Adrenal gland (tissue), 12 donors: ENCODE measurements around the gene FKBP2. TPM values are rescaled to one million over a fixed set of nuclear protein-coding genes. Genes with fewer than 3 reads are reported as not detected.
A peak's percentile ranks its signal among the peaks of the same experiment; 100 is the strongest.

Source experiments
- DNase-seq, 7 donors: peaks; one replicate each; pipeline ENCODE4 v3.0.0-alpha.2; 2019 to 2020
- H3K27ac ChIP-seq, 5 donors: fragments of 200-600 bp; sonication (generic) in 4 of 5; 1 replicate in 3 of 5; 2 replicates in 2 of 5; pipeline versions ENCODE4 v1.5.1 to v1.8.0; 2016 to 2020; ENCODE audit warnings: mild to moderate bottlenecking in 1 of 5
- H3K27me3 ChIP-seq: fragments of 200-600 bp; 2 replicates; pipeline ENCODE4 v1.8.0; 2021
- H3K36me3 ChIP-seq, 2 donors: fragments of 200-600 bp; replicated peaks in 1 of 2; 1 replicate in 1 of 2; 2 replicates in 1 of 2; pipeline versions ENCODE4 v1.5.1 to v1.8.0; 2018 to 2022
- H3K4me1 ChIP-seq, 2 donors: fragments of 200-600 bp; replicated peaks in 1 of 2; 1 replicate in 1 of 2; 2 replicates in 1 of 2; pipeline versions ENCODE4 v1.5.1 to v1.8.0; 2018 to 2021
- H3K4me3 ChIP-seq, 4 donors: fragments of 200-600 bp; sonication (generic) in 3 of 4; one replicate each; pipeline ENCODE4 v1.5.1; 2016 to 2018
- H3K9me3 ChIP-seq, 3 donors: fragments of 200-600 bp; sonication (generic) in 1 of 3; replicated peaks in 1 of 3; 1 replicate in 2 of 3; 2 replicates in 1 of 3; pipeline versions ENCODE4 v1.5.1 to v1.8.0; 2016 to 2021
- POLR2A ChIP-seq, 2 donors: fragments of 450-650 bp; IDR thresholded peaks; one replicate each; pipeline ENCODE4 v1.6.1; 2017; ENCODE audit warnings: antibody characterized with exemption in 2 of 2, mild to moderate bottlenecking in 2 of 2, moderate library complexity in 1 of 2
- WGBS, 4 donors: extraction: QIAGEN DNeasy Blood & Tissue Kit in 2 of 4; methylation state at CpG; one replicate each; pipeline versions ENCODE4 v1.1.5 to v1.1.7; 2013 to 2017; 5-methylcytosine and 5-hydroxymethylcytosine counted together
- intact Hi-C, 2 donors: fragments of 100-400 bp; cut with DNase I; formaldehyde crosslinking; loops; one replicate each; pipeline versions ENCODE4 v1.14.1 to v1.15.0; 2022 to 2023
- polyA plus RNA-seq, 3 donors: library from polyadenylated mRNA; stranded (reverse); fragments of 200-250 nt in 2 of 3; fragments of 350-450 nt in 1 of 3; fragmentation: Illumina TruSeq in 1 of 3; extraction: RNeasy Lipid Tissue Mini Kit (QIAGEN cat#74804) in 1 of 3; gene quantifications; one replicate each; pipeline ENCODE4 v1.2.3, GENCODE V29; 2013 to 2014
- total RNA-seq, 9 donors: library from RNA; depleted of rRNA in 4 of 9; stranded (reverse); fragments of >200 nt in 4 of 9; fragments of 120-200 nt in 1 of 9; fragmentation: NEBNext Ultra II Directional in 1 of 9; extraction: Animal tissue kit (Norgen Biotek cat#: 25700) in 1 of 9; gene quantifications; one replicate each; pipeline versions ENCODE4 v1.1.0 to v1.2.4, GENCODE V29; 2013 to 2023
- TF ChIP-seq, protein P1 (sequence below), 6 experiments: fragments of 450-650 bp in 4 of 6; fragments of 200-600 bp in 2 of 6; sonication (generic) in 1 of 6; IDR thresholded peaks; 1 replicate in 5 of 6; 2 replicates in 1 of 6; pipeline versions ENCODE4 v1.5.1 to v1.8.0; 2016 to 2021; ENCODE audit warnings: antibody characterized with exemption in 6 of 6, mild to moderate bottlenecking in 2 of 6, moderate library complexity in 1 of 6
- donor health status: healthy with polysubstance abuse.
- donor health status: Bipolar disorder and iron deficiency.
- donor health status: DM: yes; HTN: yes; CAD: no.
- donor health status: DM: no; HTN: no; CAD: no.
- donor health status: DM: no; HTN: no; CAD: no.
- donor health status: DM: yes; HTN: yes; CAD: no.

FKBP2 gene
- total and polyA plus RNA-seq, 12 donors: 76.1 to 812 (median 106) TPM

DNA sequence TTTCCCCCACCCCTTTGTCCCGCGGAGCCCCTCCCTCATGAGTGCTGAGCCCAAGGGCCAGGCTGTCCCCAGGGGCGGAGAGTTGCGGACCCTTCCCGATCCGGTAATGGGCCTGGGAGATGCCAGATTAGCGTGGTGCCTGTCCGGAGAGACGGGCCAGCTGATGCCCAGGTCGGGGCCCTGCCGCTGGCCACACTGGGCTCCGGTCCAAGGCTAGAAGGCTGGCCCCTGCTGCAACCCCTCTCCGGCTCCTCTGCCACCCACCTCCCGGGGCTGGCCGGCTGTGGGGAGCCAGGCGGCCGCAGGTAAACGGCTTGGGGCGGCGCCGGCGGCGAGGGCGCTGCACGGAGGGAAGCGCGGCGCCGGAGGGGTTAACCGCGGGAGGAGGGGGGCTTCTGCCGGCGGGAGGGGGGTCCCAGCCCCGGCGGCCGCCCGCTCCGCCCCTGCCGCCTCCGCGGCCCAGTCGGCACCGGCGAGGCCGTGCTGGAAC lies 50.4 kb downstream of the FKBP2 start, which contains the start of gene KCNK4:
TSS of gene KCNK4 (plus strand) at position 41 of the 490 bp plus-strand sequence. CDS start 1,717 bp downstream, outside the sequence.
- H3K9me3 ChIP-seq: no peaks in the 10 kb centered on the region
- no peak for DNase-seq
- TF ChIP-seq, protein P1, sequence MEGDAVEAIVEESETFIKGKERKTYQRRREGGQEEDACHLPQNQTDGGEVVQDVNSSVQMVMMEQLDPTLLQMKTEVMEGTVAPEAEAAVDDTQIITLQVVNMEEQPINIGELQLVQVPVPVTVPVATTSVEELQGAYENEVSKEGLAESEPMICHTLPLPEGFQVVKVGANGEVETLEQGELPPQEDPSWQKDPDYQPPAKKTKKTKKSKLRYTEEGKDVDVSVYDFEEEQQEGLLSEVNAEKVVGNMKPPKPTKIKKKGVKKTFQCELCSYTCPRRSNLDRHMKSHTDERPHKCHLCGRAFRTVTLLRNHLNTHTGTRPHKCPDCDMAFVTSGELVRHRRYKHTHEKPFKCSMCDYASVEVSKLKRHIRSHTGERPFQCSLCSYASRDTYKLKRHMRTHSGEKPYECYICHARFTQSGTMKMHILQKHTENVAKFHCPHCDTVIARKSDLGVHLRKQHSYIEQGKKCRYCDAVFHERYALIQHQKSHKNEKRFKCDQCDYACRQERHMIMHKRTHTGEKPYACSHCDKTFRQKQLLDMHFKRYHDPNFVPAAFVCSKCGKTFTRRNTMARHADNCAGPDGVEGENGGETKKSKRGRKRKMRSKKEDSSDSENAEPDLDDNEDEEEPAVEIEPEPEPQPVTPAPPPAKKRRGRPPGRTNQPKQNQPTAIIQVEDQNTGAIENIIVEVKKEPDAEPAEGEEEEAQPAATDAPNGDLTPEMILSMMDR (IDR thresholded peaks at IDR 0.05): no peak
- TF ChIP-seq POLR2A (IDR thresholded peaks at IDR 0.05): no peak
- H3K36me3 ChIP-seq: no peaks in the 10 kb centered on the region
- intact Hi-C loops: loop anchor here in 1 of 2 donors (10.0 kb wide), 1 partner anchor 287 kb away; no protein-coding TSS in a partner anchor
- H3K4me1 ChIP-seq: peaks cover 3 to 12% of the 10 kb centered on the region in 2 donors
- no peak within 1 kb of the TSS for H3K27ac ChIP-seq
- H3K4me3 ChIP-seq: peak within 1 kb of the TSS in 1 of 4 donors; percentile 35
- 0 to 4% (median 3%) methylated on average over 1 to 45 of the region's 45 CpGs; no CpG with 5 or more reads in 1 of the 4 donors for WGBS, 4 donors
- H3K27me3 ChIP-seq: peaks cover 30% of the 10 kb centered on the region

DNA sequence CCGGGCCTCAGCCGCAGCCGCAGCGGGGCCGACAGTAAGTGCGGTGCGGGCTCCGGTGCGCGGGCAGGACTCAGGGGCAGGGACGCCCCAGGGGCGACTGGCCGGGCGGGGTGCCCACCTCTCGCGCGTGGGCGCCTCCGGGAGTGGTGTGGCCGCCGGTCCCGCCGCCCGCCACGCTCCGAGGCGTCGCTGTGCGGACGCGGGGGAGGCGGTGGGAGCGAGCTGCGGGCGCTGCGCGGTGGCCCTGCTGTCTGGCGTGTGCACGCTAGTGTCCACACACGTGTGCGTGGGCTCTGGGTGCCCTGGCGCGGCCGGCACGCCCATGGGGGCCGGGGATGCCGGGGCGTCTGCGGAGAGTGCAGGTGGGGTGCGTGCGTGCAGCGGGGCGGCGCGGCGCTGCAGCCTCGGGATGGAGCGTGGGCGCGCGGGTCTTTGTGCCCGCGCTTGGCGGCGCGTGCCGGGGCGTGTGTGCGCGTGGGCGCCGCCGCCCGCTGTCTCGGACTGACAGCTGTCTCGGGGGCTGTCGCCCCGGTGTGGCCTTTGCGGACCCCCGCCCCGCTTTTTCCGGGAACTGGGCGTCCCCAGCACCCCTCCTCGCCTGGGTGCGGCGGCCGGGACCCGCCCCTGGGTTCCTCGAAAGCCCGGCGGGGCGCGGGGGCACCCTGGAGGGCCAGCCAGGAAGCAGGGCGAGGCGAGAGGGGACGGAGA lies 51.0 kb downstream of the FKBP2 start:
- no peaks in the 10 kb centered on the region for H3K36me3 ChIP-seq
- peaks cover 33% of the 10 kb centered on the region for H3K27me3 ChIP-seq
- no peak overlapping the region for H3K27ac ChIP-seq
- intact Hi-C loops: loop anchor here in 1 of 2 donors (10.0 kb wide), 1 partner anchor 287 kb away; no protein-coding TSS in a partner anchor
- WGBS, 4 donors: 0 to 1% (median 0%) methylated on average over 4 to 96 of the region's 96 CpGs; no CpG with 5 or more reads in 1 of the 4 donors
- H3K9me3 ChIP-seq: no peaks in the 10 kb centered on the region
- DNase-seq: no peak
- no peak for TF ChIP-seq POLR2A (IDR thresholded peaks at IDR 0.05)
- TF ChIP-seq, protein P1 (IDR thresholded peaks at IDR 0.05): no peak
- peaks cover 0 to 10% of the 10 kb centered on the region in 2 donors for H3K4me1 ChIP-seq
- H3K4me3 ChIP-seq: peak overlapping the region in 1 of 4 donors; percentile 35

DNA sequence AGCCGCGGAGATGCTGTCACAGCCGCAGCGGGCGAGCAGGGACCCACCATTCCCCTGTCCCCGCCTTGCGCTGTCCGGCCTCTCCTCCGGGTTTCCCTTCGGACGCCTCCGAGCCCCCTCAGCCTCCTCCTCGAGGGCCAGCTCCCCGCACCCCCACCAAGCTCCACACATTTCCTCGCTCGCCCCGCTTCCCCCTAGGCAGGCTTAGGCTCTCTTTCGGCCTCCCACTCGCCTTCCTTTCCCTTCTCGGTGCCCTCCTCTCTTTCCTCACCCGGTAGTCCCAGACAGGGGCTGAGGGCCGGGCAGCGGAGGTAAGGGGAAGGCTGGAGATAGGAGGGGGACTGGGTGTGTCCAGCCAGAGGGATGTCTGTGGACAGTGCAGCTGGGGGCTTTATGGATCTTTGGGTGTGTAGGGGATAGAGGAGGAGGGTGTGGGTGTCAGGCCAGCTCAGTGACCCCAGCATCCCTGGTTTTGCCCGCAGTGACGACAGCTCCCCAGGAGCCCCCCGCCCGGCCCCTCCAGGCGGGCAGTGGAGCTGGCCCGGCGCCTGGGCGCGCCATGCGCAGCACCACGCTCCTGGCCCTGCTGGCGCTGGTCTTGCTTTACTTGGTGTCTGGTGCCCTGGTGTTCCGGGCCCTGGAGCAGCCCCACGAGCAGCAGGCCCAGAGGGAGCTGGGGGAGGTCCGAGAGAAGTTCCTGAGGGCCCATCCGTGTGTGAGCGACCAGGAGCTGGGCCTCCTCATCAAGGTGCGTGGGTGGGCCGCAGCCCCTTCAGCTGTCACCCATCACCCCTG lies 51.8 kb downstream of the FKBP2 start:
- WGBS, 4 donors: 41 to 53% (median 49%) methylated on average over 12 to 42 of the region's 42 CpGs
- no peak for DNase-seq
- no peak for TF ChIP-seq POLR2A (IDR thresholded peaks at IDR 0.05)
- TF ChIP-seq, protein P1 (IDR thresholded peaks at IDR 0.05): no peak
- H3K4me1 ChIP-seq: peaks cover 0 to 10% of the 10 kb centered on the region in 2 donors
- no peaks in the 10 kb centered on the region for H3K36me3 ChIP-seq
- H3K4me3 ChIP-seq: no peak overlapping the region
- no peaks in the 10 kb centered on the region for H3K9me3 ChIP-seq
- peaks cover 41% of the 10 kb centered on the region for H3K27me3 ChIP-seq
- no peak overlapping the region for H3K27ac ChIP-seq
- intact Hi-C loops: loop anchor here in 1 of 2 donors (10.0 kb wide), 1 partner anchor 288 kb away; no protein-coding TSS in a partner anchor

Other genes with a start within 250 kb of the FKBP2 start
- 10 to 100 TPM in 1 of 9 donors, 1 to 10 TPM in 2, under 1 TPM in 2, not detected in 4; 0.33 to 11.1 (median 4.0) TPM for gene FLRT1, start 205.2 kb upstream of the FKBP2 start, total RNA-seq
- gene FLRT1, start 205.2 kb upstream of the FKBP2 start, polyA plus RNA-seq: 1 to 10 TPM in 2 of 3 donors, under 1 TPM in 1; 0.54 to 5.0 (median 2.4) TPM
- 10 to 100 TPM; 13.5 to 62.9 (median 22.3) TPM for gene MACROD1, start 75.0 kb upstream of the FKBP2 start, total RNA-seq
- gene MACROD1, start 75.0 kb upstream of the FKBP2 start, polyA plus RNA-seq: 10 to 100 TPM in 2 of 3 donors, 1 to 10 TPM in 1; 5.5 to 60.7 (median 41.1) TPM
- gene STIP1, start 54.9 kb upstream of the FKBP2 start, total RNA-seq: 100 to 1,000 TPM; 126 to 404 (median 184) TPM
- gene STIP1, start 54.9 kb upstream of the FKBP2 start, polyA plus RNA-seq: 100 to 1,000 TPM in 1 of 3 donors, 10 to 100 TPM in 2; 82.1 to 523 (median 91.4) TPM
- gene FERMT3, start 34.4 kb upstream of the FKBP2 start, total RNA-seq: 10 to 100 TPM in 8 of 9 donors, 1 to 10 TPM in 1; 3.2 to 77.0 (median 29.9) TPM
- gene FERMT3, start 34.4 kb upstream of the FKBP2 start, polyA plus RNA-seq: 10 to 100 TPM in 2 of 3 donors, 1 to 10 TPM in 1; 5.5 to 57.8 (median 49.0) TPM
- 10 to 100 TPM; 40.8 to 90.3 (median 55.6) TPM for gene TRPT1, start 14.9 kb upstream of the FKBP2 start, total RNA-seq
- gene TRPT1, start 14.9 kb upstream of the FKBP2 start, polyA plus RNA-seq: 100 to 1,000 TPM in 2 of 3 donors, 10 to 100 TPM in 1; 17.9 to 205 (median 175) TPM
- 100 to 1,000 TPM in 2 of 9 donors, 10 to 100 TPM in 7; 67.2 to 126 (median 79.9) TPM for gene NUDT22, start 14.8 kb upstream of the FKBP2 start, total RNA-seq
- gene NUDT22, start 14.8 kb upstream of the FKBP2 start, polyA plus RNA-seq: 100 to 1,000 TPM in 2 of 3 donors, 10 to 100 TPM in 1; 19.5 to 190 (median 101) TPM
- gene DNAJC4, start 10.5 kb upstream of the FKBP2 start, total RNA-seq: 100 to 1,000 TPM in 1 of 9 donors, 10 to 100 TPM in 8; 19.9 to 112 (median 44.3) TPM
- gene DNAJC4, start 10.5 kb upstream of the FKBP2 start, polyA plus RNA-seq: 100 to 1,000 TPM in 2 of 3 donors, 10 to 100 TPM in 1; 59.4 to 220 (median 192) TPM
- 100 to 1,000 TPM in 5 of 9 donors, 10 to 100 TPM in 4; 36.0 to 156 (median 129) TPM for gene VEGFB, start 6.5 kb upstream of the FKBP2 start, total RNA-seq
- 100 to 1,000 TPM in 2 of 3 donors, 10 to 100 TPM in 1; 64.4 to 185 (median 158) TPM for gene VEGFB, start 6.5 kb upstream of the FKBP2 start, polyA plus RNA-seq
- 100 to 1,000 TPM in 7 of 9 donors, 10 to 100 TPM in 2; 77.2 to 212 (median 128) TPM for gene PPP1R14B, start 5.8 kb downstream of the FKBP2 start, total RNA-seq
- 100 to 1,000 TPM in 2 of 3 donors, 10 to 100 TPM in 1; 85.1 to 331 (median 327) TPM for gene PPP1R14B, start 5.8 kb downstream of the FKBP2 start, polyA plus RNA-seq
- gene PLCB3, start 10.4 kb downstream of the FKBP2 start, total RNA-seq: 10 to 100 TPM in 8 of 9 donors, 1 to 10 TPM in 1; 5.0 to 65.9 (median 44.0) TPM
- 10 to 100 TPM in 2 of 3 donors, 1 to 10 TPM in 1; 6.6 to 89.5 (median 31.7) TPM for gene PLCB3, start 10.4 kb downstream of the FKBP2 start, polyA plus RNA-seq
- gene BAD, start 43.6 kb downstream of the FKBP2 start, total RNA-seq: 100 to 1,000 TPM in 5 of 9 donors, 10 to 100 TPM in 4; 72.9 to 219 (median 100) TPM
- gene BAD, start 43.6 kb downstream of the FKBP2 start, polyA plus RNA-seq: 100 to 1,000 TPM in 2 of 3 donors, 1 to 10 TPM in 1; 9.5 to 111 (median 102) TPM
- gene GPR137, start 44.8 kb downstream of the FKBP2 start, total RNA-seq: 10 to 100 TPM; 15.6 to 69.8 (median 48.3) TPM
- gene GPR137, start 44.8 kb downstream of the FKBP2 start, polyA plus RNA-seq: 10 to 100 TPM; 16.0 to 41.5 (median 40.9) TPM
- under 1 TPM in 1 of 9 donors, not detected in 8; 0.54 TPM for gene KCNK4, start 50.2 kb downstream of the FKBP2 start, total RNA-seq
- gene KCNK4, start 50.2 kb downstream of the FKBP2 start, polyA plus RNA-seq: under 1 TPM in 1 of 3 donors, not detected in 2; 0.10 TPM
- gene CATSPERZ, start 59.3 kb downstream of the FKBP2 start, total RNA-seq: under 1 TPM in 2 of 9 donors, not detected in 7; 0.28 to 0.69 TPM
- gene CATSPERZ, start 59.3 kb downstream of the FKBP2 start, polyA plus RNA-seq: 1 to 10 TPM in 1 of 3 donors, under 1 TPM in 1, not detected in 1; 0.74 to 1.2 TPM
- 10 to 100 TPM; 27.5 to 74.4 (median 53.1) TPM for gene ESRRA, start 64.4 kb downstream of the FKBP2 start, total RNA-seq
- 10 to 100 TPM; 18.2 to 62.1 (median 56.0) TPM for gene ESRRA, start 64.4 kb downstream of the FKBP2 start, polyA plus RNA-seq
- gene TRMT112, start 76.5 kb downstream of the FKBP2 start, total RNA-seq: 100 to 1,000 TPM; 286 to 991 (median 383) TPM
- gene TRMT112, start 76.5 kb downstream of the FKBP2 start, polyA plus RNA-seq: 100 to 1,000 TPM; 362 to 855 (median 658) TPM
- gene PRDX5, start 77.0 kb downstream of the FKBP2 start, total RNA-seq: 100 to 1,000 TPM; 324 to 843 (median 433) TPM
- gene PRDX5, start 77.0 kb downstream of the FKBP2 start, polyA plus RNA-seq: 100 to 1,000 TPM; 403 to 713 (median 555) TPM
- 10 to 100 TPM in 8 of 9 donors, 1 to 10 TPM in 1; 8.9 to 22.6 (median 14.4) TPM for gene CCDC88B, start 99.1 kb downstream of the FKBP2 start, total RNA-seq
- 100 to 1,000 TPM in 1 of 3 donors, 10 to 100 TPM in 1, 1 to 10 TPM in 1; 5.1 to 143 (median 47.9) TPM for gene CCDC88B, start 99.1 kb downstream of the FKBP2 start, polyA plus RNA-seq
- 10 to 100 TPM; 13.4 to 89.3 (median 26.3) TPM for gene RPS6KA4, start 118.1 kb downstream of the FKBP2 start, total RNA-seq
- gene RPS6KA4, start 118.1 kb downstream of the FKBP2 start, polyA plus RNA-seq: 10 to 100 TPM in 2 of 3 donors, 1 to 10 TPM in 1; 4.9 to 29.8 (median 14.4) TPM